Stimulated activated CD4-positive, alpha-beta T cell treated with anti-CD3 and anti-CD28 coated beads, Interleukin-1b, Interleukin-23, amount 100 ng/mL, for 48 hours (primary cell): ENCODE measurements around the gene ESRP2.

Experiments used
- DNase-seq: peaks from one replicate; pipeline ENCODE4 v3.0.0-alpha.2; 2020

Gene ESRP2

GRCh38 chr16:68235887-68236136, at the start of gene ESRP2:
TSS of gene ESRP2 (minus strand) at chr16:68236127. CDS start at chr16:68236045, 82 bp downstream.
- DNase-seq = no peak

GRCh38 chr16:68285683-68286082, 49.8 kb upstream of the ESRP2 start:
- DNase-seq = no peak

- DNase-seq = no peak
Measured at GRCh38 chr16:68284847-68285246, 48.9 kb upstream of the ESRP2 start.

- no peak for DNase-seq
Measured at GRCh38 chr16:68283801-68284598, 48.1 kb upstream of the ESRP2 start.

- no peak for DNase-seq
Measured at GRCh38 chr16:68283346-68283745, 47.4 kb upstream of the ESRP2 start.

GRCh38 chr16:68282064-68282452, 46.1 kb upstream of the ESRP2 start:
- DNase-seq = no peak

- no peak for DNase-seq
Measured at GRCh38 chr16:68281368-68282063, 45.6 kb upstream of the ESRP2 start.

- no peak for DNase-seq
Measured at GRCh38 chr16:68279726-68280558, 44.0 kb upstream of the ESRP2 start.

GRCh38 chr16:68276223-68276622, 40.3 kb upstream of the ESRP2 start:
- DNase-seq = no peak

- peak; percentile 33 for DNase-seq
Measured at GRCh38 chr16:68275611-68276191, 39.8 kb upstream of the ESRP2 start.

GRCh38 chr16:68274441-68274840, 38.5 kb upstream of the ESRP2 start:
- no peak for DNase-seq

- DNase-seq = no peak
Measured at GRCh38 chr16:68273896-68274295, 38.0 kb upstream of the ESRP2 start.

- no peak for DNase-seq
Measured at GRCh38 chr16:68273459-68273858, 37.5 kb upstream of the ESRP2 start.

GRCh38 chr16:68272507-68273209, 36.7 kb upstream of the ESRP2 start:
- peak; percentile 20 for DNase-seq

- no peak for DNase-seq
Measured at GRCh38 chr16:68270353-68270752, 34.4 kb upstream of the ESRP2 start.

GRCh38 chr16:68269793-68270192, 33.9 kb upstream of the ESRP2 start:
- DNase-seq = no peak

GRCh38 chr16:68267612-68268405, 31.9 kb upstream of the ESRP2 start:
- DNase-seq = no peak

GRCh38 chr16:68265078-68265920, 29.4 kb upstream of the ESRP2 start:
- DNase-seq = peak; percentile 61

GRCh38 chr16:68264128-68265077, 28.5 kb upstream of the ESRP2 start, which contains the start of gene SLC7A6:
TSS of gene SLC7A6 (plus strand) at chr16:68264526. CDS start at chr16:68274727, 10,201 bp downstream.
- peak; percentile 87 for DNase-seq
